IPS-NIHi11 (cell line): ENCODE measurements around the gene ST6GALNAC1.

Source experiments
- DNase-seq: peaks from one replicate; pipeline ENCODE4 v3.0.0; 2012; ENCODE audit warnings: mixed read lengths, low spot score

The ST6GALNAC1 gene

DNA sequence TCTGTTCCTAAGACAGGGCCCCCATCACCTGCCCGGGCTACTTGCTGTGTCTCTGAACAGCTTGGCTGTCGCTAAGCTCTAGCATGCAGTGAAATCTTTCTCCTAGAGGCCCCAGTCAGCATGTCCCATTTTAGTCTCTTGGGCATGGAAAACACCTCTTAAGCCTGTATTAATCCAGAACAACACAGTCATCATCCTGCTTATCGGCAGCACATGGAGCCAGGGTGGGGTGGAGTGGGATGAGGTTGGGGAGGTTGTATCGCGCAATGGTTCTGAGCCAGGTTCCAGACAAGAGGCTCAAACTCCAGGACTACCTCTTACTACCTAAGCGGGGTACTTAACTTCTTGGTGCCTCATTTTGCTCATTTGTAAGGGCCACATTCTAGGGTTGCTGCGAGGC, 65.7 kb downstream of the ST6GALNAC1 start:
- no peak for DNase-seq

DNA sequence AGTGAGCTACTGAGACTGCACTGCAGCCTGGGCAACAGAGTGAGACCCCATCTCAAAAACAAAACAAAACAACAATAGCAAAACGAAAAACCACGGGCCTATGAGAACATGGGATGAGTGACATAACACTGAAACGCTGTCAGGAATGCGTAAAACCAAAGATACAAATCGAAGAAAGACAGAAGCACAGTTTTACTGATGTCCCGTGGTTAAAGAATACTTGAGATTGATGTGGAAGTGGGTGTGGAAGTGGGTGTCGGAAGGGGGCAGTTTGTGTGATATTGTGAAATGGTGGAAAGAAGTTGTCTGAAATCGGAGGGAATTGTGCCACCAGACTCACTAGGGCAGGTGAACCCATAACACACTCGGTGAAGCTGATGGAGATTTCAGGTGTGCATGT, 67.4 kb downstream of the ST6GALNAC1 start:
- DNase-seq = no peak

DNA sequence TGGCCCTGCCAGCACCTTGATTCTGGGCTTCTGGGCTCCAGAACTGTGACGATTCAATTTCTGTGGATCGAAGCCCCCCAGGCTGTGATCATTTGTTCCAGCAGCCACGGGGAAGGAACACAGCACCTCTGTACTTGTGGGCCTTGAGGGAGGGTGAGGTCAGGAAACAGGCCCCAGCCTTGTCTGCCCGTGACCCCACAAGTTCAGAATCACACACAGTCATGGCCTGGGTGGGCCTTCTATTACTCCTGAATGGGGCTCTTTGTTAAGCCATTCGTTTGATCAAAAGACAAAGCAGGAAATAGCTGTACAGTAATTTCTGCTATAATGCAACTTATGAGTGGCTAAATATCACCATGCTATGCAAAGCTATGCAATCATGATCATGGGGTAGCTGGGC, 68.0 kb downstream of the ST6GALNAC1 start:
- no peak for DNase-seq
